A549 (cell line): ENCODE data around the gene JAZF1. TPM values are rescaled to one million over a fixed set of nuclear protein-coding genes. Genes with fewer than 3 reads are reported as not detected.

Experiments used
- ATAC-seq, 2 experiments: fragments of 200-7000 bp in 1 of 2; fragments of >200 bp in 1 of 2; cut with Nextera tagmentation in 1 of 2; cut with Tn5 transposase in 1 of 2; 3 replicates each; pipeline versions ENCODE4 v1.8.0 to v1.9.1; 2018 to 2020; ENCODE audit warnings: mild to moderate bottlenecking in 1 of 2, moderate library complexity in 1 of 2
- CTCF ChIA-PET: fragments of 300-600 bp; sonication (Branson Sonifier 250); formaldehyde crosslinking; extraction: SDS; loops from one replicate; lab custom pipeline; 2021; ENCODE audit warnings: antibody characterized with exemption, inconsistent platforms; lab: Yijun Ruan, JAX
- POLR2A ChIA-PET: fragments of 350-600 bp; formaldehyde crosslinking; extraction: SDS; loops from one replicate; lab custom pipeline; 2021; ENCODE audit warnings: antibody characterized with exemption, inconsistent platforms; lab: Yijun Ruan, JAX
- DNase-seq, 2 experiments: peaks; one replicate each; pipeline versions ENCODE4 v3.0.0 to v3.0.0-alpha.2; 2011 to 2016; ENCODE audit warnings: low read depth in 1 of 2, low spot score in 1 of 2
- FAIRE-seq: peaks from 2 replicates; lab custom pipeline; 2011; peaks lifted over from hg19 to GRCh38; lab: Jason Lieb, UNC
- H3K27ac ChIP-seq, 2 experiments: fragments of >200 bp; sonication (Bioruptor Twin); formaldehyde crosslinking; 3 replicates each; pipeline ENCODE4 v1.5.1; 2016 to 2017
- H3K4me1 ChIP-seq: fragments of >200 bp; sonication (Bioruptor Twin); formaldehyde crosslinking; 3 replicates; pipeline ENCODE4 v1.6.1; 2016
- H3K4me2 ChIP-seq: fragments of >200 bp; sonication (Bioruptor Twin); formaldehyde crosslinking; 3 replicates; pipeline ENCODE4 v1.6.1; 2016
- H3K4me3 ChIP-seq: fragments of >200 bp; sonication (Bioruptor Twin); formaldehyde crosslinking; 3 replicates; pipeline ENCODE4 v1.5.1; 2016
- H3K9me3 ChIP-seq: fragments of >200 bp; sonication (Bioruptor Twin); formaldehyde crosslinking; 3 replicates; pipeline ENCODE4 v1.6.1; 2016
- BHLHE40 ChIP-seq: IDR thresholded peaks from 2 replicates; pipeline ENCODE4 v1.6.1; 2012; ENCODE audit warnings: low read depth, low read length, inconsistent platforms
- CBX2 ChIP-seq: fragments of 200-600 bp; sonication (generic); IDR thresholded peaks from 2 replicates; pipeline ENCODE4 v1.6.1; 2016; ENCODE audit warnings: low read depth, mild to moderate bottlenecking, borderline replicate concordance
- CEBPB ChIP-seq, 2 experiments: fragments of >200 bp in 1 of 2; sonication (Bioruptor Twin) in 1 of 2; formaldehyde crosslinking in 1 of 2; IDR thresholded peaks; 2 replicates each; pipeline ENCODE4 v1.6.1; 2012 to 2016
- EHF ChIP-seq: fragments of 250-450 bp; sonication (Bioruptor Pico); IDR thresholded peaks from 2 replicates; pipeline ENCODE4 v1.5.0; 2020; ENCODE audit warnings: mild to moderate bottlenecking
- FOSL2 ChIP-seq, 2 experiments: fragments of 450-650 bp in 1 of 2; fragments of >200 bp in 1 of 2; sonication (Bioruptor Twin) in 1 of 2; formaldehyde crosslinking; IDR thresholded peaks; 2 replicates each; pipeline versions ENCODE4 v1.5.0 to v1.6.1; 2016 to 2020; ENCODE audit warnings: mild to moderate bottlenecking in 1 of 2, moderate library complexity in 1 of 2
- HDAC2 ChIP-seq: fragments of 200-600 bp; sonication (generic); IDR thresholded peaks from 2 replicates; pipeline ENCODE4 v1.6.1; 2016
- HOXA7 ChIP-seq: fragments of 250-450 bp; sonication (Bioruptor Pico); IDR thresholded peaks from 2 replicates; pipeline ENCODE4 v1.5.0; 2020; ENCODE audit warnings: mild to moderate bottlenecking, moderate library complexity
- JUNB ChIP-seq: fragments of >200 bp; sonication (Bioruptor Twin); formaldehyde crosslinking; IDR thresholded peaks from 2 replicates; pipeline ENCODE4 v1.6.1; 2016
- KDM1A ChIP-seq: fragments of 200-600 bp; sonication (generic); IDR thresholded peaks from 2 replicates; pipeline ENCODE4 v1.6.1; 2016; ENCODE audit warnings: low read depth, mild to moderate bottlenecking
- MAZ ChIP-seq: fragments of 150-350 bp; IDR thresholded peaks from 2 replicates; pipeline ENCODE4 v1.6.1; 2014; ENCODE audit warnings: antibody characterized with exemption, low read depth, low read length, borderline replicate concordance
- MYC ChIP-seq: IDR thresholded peaks from 2 replicates; pipeline ENCODE4 v1.6.1; 2012; ENCODE audit warnings: mild to moderate bottlenecking, inconsistent platforms, low read length, improper control_type of control experiment, borderline replicate concordance
- NPAS2 ChIP-seq: fragments of 250-450 bp; sonication (Bioruptor Pico); IDR thresholded peaks from 2 replicates; pipeline ENCODE4 v1.8.0; 2022; ENCODE audit warnings: mild to moderate bottlenecking, moderate library complexity, borderline replicate concordance
- NR3C1 ChIP-seq: fragments of >200 bp; sonication (Bioruptor Twin); formaldehyde crosslinking; IDR thresholded peaks from 3 replicates; pipeline ENCODE4 v1.6.1; 2017
- POLR2A ChIP-seq: IDR thresholded peaks from 2 replicates; pipeline ENCODE4 v1.6.1; 2012; ENCODE audit warnings: mild to moderate bottlenecking, low read length
- RAD21 ChIP-seq, 2 experiments: fragments of >200 bp in 1 of 2; sonication (Bioruptor Twin) in 1 of 2; formaldehyde crosslinking in 1 of 2; IDR thresholded peaks in 1 of 2; conservative IDR thresholded peaks in 1 of 2; 2 replicates in 1 of 2; 3 replicates in 1 of 2; pipeline ENCODE4 v1.6.1; 2012 to 2018; ENCODE audit warnings: inconsistent platforms in 1 of 2
- RFX5 ChIP-seq: fragments of 450-650 bp; IDR thresholded peaks from 2 replicates; pipeline ENCODE4 v1.7.1; 2014; ENCODE audit warnings: antibody characterized with exemption, mild to moderate bottlenecking, moderate library complexity
- RNF2 ChIP-seq: fragments of 200-600 bp; sonication (generic); IDR thresholded peaks from 2 replicates; pipeline ENCODE4 v1.6.1; 2016; ENCODE audit warnings: low read depth, mild to moderate bottlenecking, antibody characterized with exemption, moderate library complexity, borderline replicate concordance
- SMC3 ChIP-seq: fragments of >200 bp; sonication (Bioruptor Twin); formaldehyde crosslinking; IDR thresholded peaks from 3 replicates; pipeline ENCODE4 v1.6.1; 2018; ENCODE audit warnings: inconsistent platforms
- TFCP2L1 ChIP-seq: fragments of 250-450 bp; sonication (Bioruptor Pico); IDR thresholded peaks from 2 replicates; pipeline ENCODE4 v1.5.0; 2021; ENCODE audit warnings: mild to moderate bottlenecking
- ZFP36 ChIP-seq: fragments of 450-650 bp; IDR thresholded peaks from 2 replicates; pipeline ENCODE4 v1.6.1; 2014; ENCODE audit warnings: borderline replicate concordance; ENCODE audit not compliant: partially characterized antibody
- ZNF302 ChIP-seq: fragments of 250-450 bp; sonication (Bioruptor Pico); IDR thresholded peaks from 2 replicates; pipeline ENCODE4 v1.9.0; 2021; ENCODE audit warnings: inconsistent platforms, mild to moderate bottlenecking, moderate library complexity
- ZSCAN20 ChIP-seq: fragments of 250-450 bp; sonication (Bioruptor Pico); IDR thresholded peaks from 2 replicates; pipeline ENCODE4 v1.8.0; 2022; ENCODE audit warnings: mild to moderate bottlenecking, moderate library complexity
- WGBS: methylation state at CpG from one replicate; pipeline ENCODE4 v1.1.6; 2017; ENCODE audit errors: missing lambda C conversion rate; 5-methylcytosine and 5-hydroxymethylcytosine counted together
- polyA plus RNA-seq, 4 experiments: library from polyadenylated mRNA; depleted of rRNA in 3 of 4; stranded (reverse); fragments of >200 nt; fragmentation: RNase III in 1 of 4; extraction: RNeasy Plus Mini Kit Qiagen cat#74134 plus additional on column Dnase treatment in 1 of 4; gene quantifications; 2 replicates in 3 of 4; 3 replicates in 1 of 4; pipeline ENCODE4 v1.2.3, GENCODE V29; 2011 to 2017
- TF ChIP-seq, protein P1 (sequence below): fragments of 150-350 bp; IDR thresholded peaks from 2 replicates; pipeline ENCODE4 v1.6.1; 2014; ENCODE audit warnings: low read depth, mild to moderate bottlenecking, low read length
- TF ChIP-seq, protein P2 (sequence below): IDR thresholded peaks from 2 replicates; pipeline ENCODE4 v1.6.1; 2012
- TF ChIP-seq, protein P3 (sequence below): fragments of >200 bp; sonication (Bioruptor Twin); formaldehyde crosslinking; IDR thresholded peaks from 3 replicates; pipeline ENCODE4 v1.5.1; 2016
- TF ChIP-seq, protein P4 (sequence below): fragments of 250-450 bp; sonication (Bioruptor Pico); IDR thresholded peaks from 2 replicates; pipeline ENCODE4 v1.5.0; 2020; ENCODE audit warnings: low read depth, mild to moderate bottlenecking, moderate library complexity
- TF ChIP-seq, protein P5 (sequence below): fragments of >200 bp; sonication (Bioruptor Twin); formaldehyde crosslinking; IDR thresholded peaks from 3 replicates; pipeline ENCODE4 v1.6.1; 2016

JAZF1 gene
- polyA plus RNA-seq, 2 of the 4 experiments (the other 2 are of a cell fraction) = 1.9 to 2.8 TPM

DNA sequence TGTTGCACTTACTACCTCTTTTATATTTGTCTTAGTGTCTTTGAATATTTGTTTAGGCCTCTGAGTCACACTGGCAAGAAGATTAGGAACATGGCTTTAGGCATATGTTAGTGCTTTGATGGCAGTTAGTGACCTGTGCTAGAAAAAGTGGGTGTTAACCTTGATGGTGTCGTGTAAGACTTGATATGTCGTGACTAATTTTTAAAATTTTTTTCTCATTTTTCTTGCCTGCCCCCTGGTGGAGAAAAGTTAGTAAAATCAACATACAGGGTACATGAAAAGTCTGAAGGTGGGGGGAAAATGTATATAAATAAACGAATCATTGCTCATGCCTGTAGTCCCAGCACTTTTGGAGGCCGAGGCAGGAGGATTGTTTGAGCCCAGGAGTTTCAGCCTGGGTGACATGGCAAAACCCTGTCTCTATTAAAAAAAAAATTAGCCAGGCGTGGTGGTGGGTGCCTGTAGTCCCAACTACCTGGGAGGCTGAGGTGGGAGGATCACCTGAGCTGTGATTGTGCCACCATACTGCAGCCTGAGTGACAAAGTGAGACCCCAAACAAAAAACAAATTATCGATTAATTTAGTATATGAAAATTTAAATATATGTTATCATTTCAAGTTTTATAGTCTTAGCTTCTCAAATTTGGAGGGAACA lies 396.1 kb downstream of the JAZF1 start:
- ATAC-seq = peak; percentile 83 to 86
- peak; percentile 61 for TF ChIP-seq SMC3
- no peak for TF ChIP-seq ZFP36
- TF ChIP-seq, protein P1, sequence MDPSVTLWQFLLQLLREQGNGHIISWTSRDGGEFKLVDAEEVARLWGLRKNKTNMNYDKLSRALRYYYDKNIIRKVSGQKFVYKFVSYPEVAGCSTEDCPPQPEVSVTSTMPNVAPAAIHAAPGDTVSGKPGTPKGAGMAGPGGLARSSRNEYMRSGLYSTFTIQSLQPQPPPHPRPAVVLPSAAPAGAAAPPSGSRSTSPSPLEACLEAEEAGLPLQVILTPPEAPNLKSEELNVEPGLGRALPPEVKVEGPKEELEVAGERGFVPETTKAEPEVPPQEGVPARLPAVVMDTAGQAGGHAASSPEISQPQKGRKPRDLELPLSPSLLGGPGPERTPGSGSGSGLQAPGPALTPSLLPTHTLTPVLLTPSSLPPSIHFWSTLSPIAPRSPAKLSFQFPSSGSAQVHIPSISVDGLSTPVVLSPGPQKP = no peak
- TF ChIP-seq EHF (CRISPR knock-in tag) = no peak
- TF ChIP-seq BHLHE40 = no peak
- TF ChIP-seq ZNF302 = no peak
- TF ChIP-seq, protein P2, sequence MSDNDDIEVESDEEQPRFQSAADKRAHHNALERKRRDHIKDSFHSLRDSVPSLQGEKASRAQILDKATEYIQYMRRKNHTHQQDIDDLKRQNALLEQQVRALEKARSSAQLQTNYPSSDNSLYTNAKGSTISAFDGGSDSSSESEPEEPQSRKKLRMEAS = 0 out of 2 replicates have a peak, but pooled peaks have one; percentile 34
- no peak for TF ChIP-seq FOSL2 (IDR thresholded peaks at IDR 0.05)
- TF ChIP-seq FOSL2 (CRISPR knock-in tag; IDR thresholded peaks at IDR 0.05) = peak; percentile 67
- TF ChIP-seq, protein P3, sequence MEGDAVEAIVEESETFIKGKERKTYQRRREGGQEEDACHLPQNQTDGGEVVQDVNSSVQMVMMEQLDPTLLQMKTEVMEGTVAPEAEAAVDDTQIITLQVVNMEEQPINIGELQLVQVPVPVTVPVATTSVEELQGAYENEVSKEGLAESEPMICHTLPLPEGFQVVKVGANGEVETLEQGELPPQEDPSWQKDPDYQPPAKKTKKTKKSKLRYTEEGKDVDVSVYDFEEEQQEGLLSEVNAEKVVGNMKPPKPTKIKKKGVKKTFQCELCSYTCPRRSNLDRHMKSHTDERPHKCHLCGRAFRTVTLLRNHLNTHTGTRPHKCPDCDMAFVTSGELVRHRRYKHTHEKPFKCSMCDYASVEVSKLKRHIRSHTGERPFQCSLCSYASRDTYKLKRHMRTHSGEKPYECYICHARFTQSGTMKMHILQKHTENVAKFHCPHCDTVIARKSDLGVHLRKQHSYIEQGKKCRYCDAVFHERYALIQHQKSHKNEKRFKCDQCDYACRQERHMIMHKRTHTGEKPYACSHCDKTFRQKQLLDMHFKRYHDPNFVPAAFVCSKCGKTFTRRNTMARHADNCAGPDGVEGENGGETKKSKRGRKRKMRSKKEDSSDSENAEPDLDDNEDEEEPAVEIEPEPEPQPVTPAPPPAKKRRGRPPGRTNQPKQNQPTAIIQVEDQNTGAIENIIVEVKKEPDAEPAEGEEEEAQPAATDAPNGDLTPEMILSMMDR = peak; percentile 71
- TF ChIP-seq RAD21 (conservative IDR thresholded peaks at IDR 0.05 in 1 of 2, IDR thresholded peaks at IDR 0.05 in 1 of 2) = peak; percentile 37 to 53
- no peak for TF ChIP-seq CBX2
- TF ChIP-seq NR3C1 = no peak
- 24% methylated on average over 6 of the region's 6 CpGs for WGBS
- no peak overlapping the region; the same call in 2 of the 3 replicates for H3K4me3 ChIP-seq
- H3K4me1 ChIP-seq = peaks cover 42% of the 10 kb centered on the region
- CTCF ChIA-PET = interaction anchor here (0.6 to 1.4 kb wide), 13 partner anchors 10 to 640 kb away, joined by 3 to 7 read pairs (median 3); no protein-coding TSS in a partner anchor
- peak overlapping the region; percentile 70 for H3K4me2 ChIP-seq
- peak; percentile 92 for FAIRE-seq
- peak overlapping the region; percentile 48 to 80; a peak in 5 of 6 replicates for H3K27ac ChIP-seq
- peak; percentile 48 to 86 for DNase-seq
- POLR2A ChIA-PET = no interaction called here
- no peaks in the 10 kb centered on the region for H3K9me3 ChIP-seq

DNA sequence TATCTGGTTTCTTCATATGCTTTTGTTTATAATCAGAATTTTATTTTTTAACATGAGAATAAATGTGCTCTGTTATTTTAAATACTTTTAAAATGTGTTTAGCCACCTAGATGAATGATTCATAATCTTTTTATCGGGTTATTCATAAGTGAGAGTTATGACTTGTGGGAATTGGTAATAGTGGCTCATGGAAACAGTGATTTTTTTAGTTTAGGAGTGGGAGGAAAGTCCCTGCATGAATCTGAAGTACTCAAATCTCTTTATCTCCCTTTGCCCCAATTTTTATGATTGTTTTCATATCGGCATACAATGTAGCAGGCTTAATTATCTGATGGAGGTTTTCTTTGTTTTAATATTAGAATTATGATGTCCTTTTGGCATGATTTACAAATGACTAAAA lies 397.7 kb downstream of the JAZF1 start:
- POLR2A ChIA-PET = no interaction called here
- TF ChIP-seq RNF2 = no peak
- no peak for TF ChIP-seq ZSCAN20
- TF ChIP-seq, protein P4, sequence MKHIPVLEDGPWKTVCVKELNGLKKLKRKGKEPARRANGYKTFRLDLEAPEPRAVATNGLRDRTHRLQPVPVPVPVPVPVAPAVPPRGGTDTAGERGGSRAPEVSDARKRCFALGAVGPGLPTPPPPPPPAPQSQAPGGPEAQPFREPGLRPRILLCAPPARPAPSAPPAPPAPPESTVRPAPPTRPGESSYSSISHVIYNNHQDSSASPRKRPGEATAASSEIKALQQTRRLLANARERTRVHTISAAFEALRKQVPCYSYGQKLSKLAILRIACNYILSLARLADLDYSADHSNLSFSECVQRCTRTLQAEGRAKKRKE (CRISPR knock-in tag) = no peak
- TF ChIP-seq, all 56 proteins: peak for 0
- FAIRE-seq (no peak), ATAC-seq (no peak), DNase-seq (no peak)
- H3K4me1 ChIP-seq = peaks cover 38% of the 10 kb centered on the region
- H3K27ac ChIP-seq = peak overlapping the region; percentile 59 to 80
- no peak overlapping the region for H3K4me3 ChIP-seq
- WGBS = 3% methylated on average over 2 of the region's 2 CpGs
- no peaks in the 10 kb centered on the region for H3K9me3 ChIP-seq
- H3K4me2 ChIP-seq = peak overlapping the region; percentile 70
- CTCF ChIA-PET = interaction anchor here (1.1 to 2.3 kb wide), 4 partner anchors 38 to 587 kb away, joined by 3 to 9 read pairs (median 6); no protein-coding TSS in a partner anchor

DNA sequence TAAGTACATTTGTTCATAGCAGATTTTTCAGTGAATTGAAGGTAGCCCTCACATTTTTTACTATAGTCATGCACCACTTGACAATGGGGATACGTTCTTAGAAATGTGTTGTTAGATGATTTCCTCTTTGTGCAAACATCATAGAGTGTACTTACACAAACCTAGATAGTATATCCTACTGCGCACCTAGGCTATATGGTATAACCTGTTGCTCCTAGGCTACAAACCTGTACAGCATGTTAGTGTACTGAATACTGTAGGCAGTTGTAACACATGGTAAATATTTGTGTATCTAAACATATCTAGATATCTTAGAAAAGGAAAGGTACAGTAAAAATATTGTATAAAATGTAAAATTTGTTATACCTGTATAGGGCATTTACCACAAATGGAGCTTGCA lies 399.4 kb downstream of the JAZF1 start:
- Histone ChIP-seq H3K27ac (no peak overlapping the region), H3K4me2 (no peak overlapping the region), H3K9me3 (no peaks in the 10 kb centered on the region), H3K4me1 (peaks cover 38% of the 10 kb centered on the region), H3K4me3 (no peak overlapping the region)
- no peak for DNase-seq
- FAIRE-seq = no peak
- WGBS = 69% methylated on average over 2 of the region's 2 CpGs
- no peak for ATAC-seq
- POLR2A ChIA-PET = no interaction called here
- CTCF ChIA-PET = interaction anchor here (1.3 to 2.3 kb wide), 2 partner anchors 312 to 585 kb away, joined by 5 to 9 read pairs; no protein-coding TSS in a partner anchor
- TF ChIP-seq HOXA7 (CRISPR knock-in tag) (no peak), CEBPB (IDR thresholded peaks at IDR 0.05) (no peak), JUNB (no peak), NR3C1 (no peak), RFX5 (no peak), POLR2A (no peak), RAD21 (conservative IDR thresholded peaks at IDR 0.05 in 1 of 2, IDR thresholded peaks at IDR 0.05 in 1 of 2) (no peak), ZFP36 (no peak), SMC3 (no peak), NPAS2 (no peak), MYC (no peak), KDM1A (no peak), FOSL2 (IDR thresholded peaks at IDR 0.05) (no peak), FOSL2 (CRISPR knock-in tag; IDR thresholded peaks at IDR 0.05) (no peak), MAZ (no peak), HDAC2 (no peak), TFCP2L1 (CRISPR knock-in tag) (no peak)
- TF ChIP-seq, protein P5, sequence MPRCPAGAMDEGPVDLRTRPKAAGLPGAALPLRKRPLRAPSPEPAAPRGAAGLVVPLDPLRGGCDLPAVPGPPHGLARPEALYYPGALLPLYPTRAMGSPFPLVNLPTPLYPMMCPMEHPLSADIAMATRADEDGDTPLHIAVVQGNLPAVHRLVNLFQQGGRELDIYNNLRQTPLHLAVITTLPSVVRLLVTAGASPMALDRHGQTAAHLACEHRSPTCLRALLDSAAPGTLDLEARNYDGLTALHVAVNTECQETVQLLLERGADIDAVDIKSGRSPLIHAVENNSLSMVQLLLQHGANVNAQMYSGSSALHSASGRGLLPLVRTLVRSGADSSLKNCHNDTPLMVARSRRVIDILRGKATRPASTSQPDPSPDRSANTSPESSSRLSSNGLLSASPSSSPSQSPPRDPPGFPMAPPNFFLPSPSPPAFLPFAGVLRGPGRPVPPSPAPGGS = no peak
- TF ChIP-seq, protein P4 (CRISPR knock-in tag) = no peak
